Choroid plexus epithelial cell (primary cell): Measurements from ENCODE around the gene LRRC4C.

ENCODE experiments used
- DNase-seq: peaks from one replicate; pipeline ENCODE4 v3.0.0-alpha.2; 2010; ENCODE audit warnings: low read depth
- H3K4me3 ChIP-seq: 2 replicates; pipeline ENCODE4 v1.5.1; 2011; ENCODE audit warnings: low read depth, mild to moderate bottlenecking, control low read depth, low read length, moderate library complexity
- CTCF ChIP-seq: conservative IDR thresholded peaks from 2 replicates; pipeline ENCODE4 v1.5.1; 2011; ENCODE audit warnings: low read depth, mild to moderate bottlenecking, control low read depth, inconsistent platforms, low read length, moderate library complexity

LRRC4C gene

GRCh38 chr11:40384991-40385390, 1074.5 kb downstream of the LRRC4C start:
- peak; percentile 8 for DNase-seq

GRCh38 chr11:40381481-40381880, 1078.0 kb downstream of the LRRC4C start:
- no peak for DNase-seq
- TF ChIP-seq CTCF, result no peak
- H3K4me3 ChIP-seq, result no peak overlapping the region

More at GRCh38 chr11:40384991-40385390, 1074.5 kb downstream of the LRRC4C start:
- no peak for TF ChIP-seq CTCF
- no peak overlapping the region for H3K4me3 ChIP-seq

- no peak for DNase-seq
- H3K4me3 ChIP-seq, result no peak overlapping the region
- TF ChIP-seq CTCF, result no peak
These were observed 1078.6 kb downstream of the LRRC4C start for GRCh38 chr11:40380835-40381234.

GRCh38 chr11:40376331-40376730, 1083.1 kb downstream of the LRRC4C start:
- no peak overlapping the region for H3K4me3 ChIP-seq
- DNase-seq, result no peak
- TF ChIP-seq CTCF, result no peak

GRCh38 chr11:40370821-40371616, 1088.4 kb downstream of the LRRC4C start:
- H3K4me3 ChIP-seq, result no peak overlapping the region
- no peak for DNase-seq
- no peak for TF ChIP-seq CTCF

GRCh38 chr11:40360206-40360798, 1099.2 kb downstream of the LRRC4C start:
- no peak for DNase-seq
- no peak for TF ChIP-seq CTCF
- no peak overlapping the region for H3K4me3 ChIP-seq

- DNase-seq, result no peak
- no peak for TF ChIP-seq CTCF
- no peak overlapping the region for H3K4me3 ChIP-seq
These were observed 1105.3 kb downstream of the LRRC4C start for GRCh38 chr11:40354121-40354520.
